ENCODE data around the gene EEF1A2. TPM values are rescaled to one million over a fixed set of nuclear protein-coding genes. Genes with fewer than 3 reads are reported as not detected.

Gene EEF1A2
- total and polyA plus RNA-seq, 4 donors = 0.05 to 0.12 TPM; not detected in 2

GRCh38 chr20:63534427-63534830 lies 35.5 kb upstream of the EEF1A2 start (continued):
- TF ChIP-seq MAX (IDR thresholded peaks at IDR 0.05) = no peak
- no peak for TF ChIP-seq GABPA (IDR thresholded peaks at IDR 0.05 in 1 of 2, conservative IDR thresholded peaks at IDR 0.05 in 1 of 2)
- no peak for TF ChIP-seq SP1 (IDR thresholded peaks at IDR 0.05)
- TF ChIP-seq NR2F2 (IDR thresholded peaks at IDR 0.05) = no peak
- TF ChIP-seq RAD21 (IDR thresholded peaks at IDR 0.05) = no peak
- TF ChIP-seq ATF3 (IDR thresholded peaks at IDR 0.05) = no peak
- no peak for TF ChIP-seq FOXA2 (IDR thresholded peaks at IDR 0.05)

GRCh38 chr20:63533871-63534393 lies 35.0 kb upstream of the EEF1A2 start:
- Histone ChIP-seq H3K27me3 (ENCODE audit: control insufficient read depth in 4 of 4, insufficient read depth in 4 of 4, low read length in 3 of 4) (no peaks in the 10 kb centered on the region), H3K4me1 (ENCODE audit: control insufficient read depth in 4 of 4, insufficient read depth in 4 of 4, low read length in 3 of 4) (peaks cover 10 to 28% (median 21%) of the 10 kb centered on the region in 4 donors), H3K27ac (ENCODE audit: low read depth in 1 of 2, low read length in 2 of 2) (no peak overlapping the region), H3K4me3 (ENCODE audit: low read depth in 1 of 3, low read length in 3 of 3) (no peak overlapping the region), H3K9ac (ENCODE audit: low read depth in 1 of 2, low read length in 2 of 2) (no peak overlapping the region), H3K36me3 (ENCODE audit: control insufficient read depth in 4 of 4, insufficient read depth in 3 of 4, low read depth in 1 of 4, low read length in 3 of 4) (no peaks in the 10 kb centered on the region), H3K9me3 (ENCODE audit: control insufficient read depth in 4 of 4, low read length in 3 of 4) (no peaks in the 10 kb centered on the region)
- WGBS = 85% methylated on average over 28 of the region's 28 CpGs
- TF ChIP-seq JUND (IDR thresholded peaks at IDR 0.05) (no peak), SP1 (IDR thresholded peaks at IDR 0.05) (no peak), ATF3 (IDR thresholded peaks at IDR 0.05) (no peak), GABPA (IDR thresholded peaks at IDR 0.05 in 1 of 2, conservative IDR thresholded peaks at IDR 0.05 in 1 of 2) (no peak), YY1 (IDR thresholded peaks at IDR 0.05) (no peak), EGR1 (IDR thresholded peaks at IDR 0.05; ENCODE audit: low read depth in 2 of 2) (no peak), NR2F2 (IDR thresholded peaks at IDR 0.05) (no peak), MAX (IDR thresholded peaks at IDR 0.05) (no peak)
- no peak for DNase-seq (ENCODE audit: low spot score)

GRCh38 chr20:63533388-63533787 lies 34.5 kb upstream of the EEF1A2 start:
- Histone ChIP-seq H3K4me3 (ENCODE audit: low read depth in 1 of 3, low read length in 3 of 3) (no peak overlapping the region), H3K27ac (ENCODE audit: low read depth in 1 of 2, low read length in 2 of 2) (no peak overlapping the region), H3K36me3 (ENCODE audit: control insufficient read depth in 4 of 4, insufficient read depth in 3 of 4, low read depth in 1 of 4, low read length in 3 of 4) (no peaks in the 10 kb centered on the region), H3K27me3 (ENCODE audit: control insufficient read depth in 4 of 4, insufficient read depth in 4 of 4, low read length in 3 of 4) (no peaks in the 10 kb centered on the region), H3K9ac (ENCODE audit: low read depth in 1 of 2, low read length in 2 of 2) (no peak overlapping the region), H3K4me1 (ENCODE audit: control insufficient read depth in 4 of 4, insufficient read depth in 4 of 4, low read length in 3 of 4) (peaks cover 10 to 28% (median 21%) of the 10 kb centered on the region in 4 donors), H3K9me3 (ENCODE audit: control insufficient read depth in 4 of 4, low read length in 3 of 4) (no peaks in the 10 kb centered on the region)
- WGBS = 89% methylated on average over 14 of the region's 14 CpGs
- no peak for DNase-seq (ENCODE audit: low spot score)
- TF ChIP-seq HNF4G (IDR thresholded peaks at IDR 0.05) = no peak
- TF ChIP-seq ZBTB33 (IDR thresholded peaks at IDR 0.05) = no peak
- TF ChIP-seq FOXA1 (IDR thresholded peaks at IDR 0.05) = no peak
- TF ChIP-seq RAD21 (IDR thresholded peaks at IDR 0.05) = no peak
- TF ChIP-seq JUND (IDR thresholded peaks at IDR 0.05) = no peak
- no peak for TF ChIP-seq MAX (IDR thresholded peaks at IDR 0.05)
- TF ChIP-seq TAF1 (conservative IDR thresholded peaks at IDR 0.05) = no peak
- no peak for TF ChIP-seq EGR1 (IDR thresholded peaks at IDR 0.05; ENCODE audit: low read depth in 2 of 2)
- no peak for TF ChIP-seq FOXA2 (IDR thresholded peaks at IDR 0.05)
- no peak for TF ChIP-seq RXRA (IDR thresholded peaks at IDR 0.05)
- no peak for TF ChIP-seq GABPA (IDR thresholded peaks at IDR 0.05 in 1 of 2, conservative IDR thresholded peaks at IDR 0.05 in 1 of 2)
- no peak for TF ChIP-seq CTCF (IDR thresholded peaks at IDR 0.05; ENCODE audit: low read depth, low read length, missing input control)
